NCI-H187 (cell line): ENCODE data around the gene FGGY.
"Not testable (repeated sequence)": the region's sequence is repeated elsewhere in the genome, so short reads cannot be mapped to it uniquely, and the experiment has no call there.

Experiments used
- DNase-seq, 2 experiments: peaks; one replicate each; lab custom pipeline; 2025; lab: John Stamatoyannopoulos, UW

The FGGY gene

GRCh38 chr1:59296358-59297256 is at the start of gene FGGY:
Gene FGGY, plus strand, starts transcription at chr1:59297094. Its CDS starts 24,456 bp downstream, at chr1:59321550.
- DNase-seq, result peak; percentile 72 to 81

- DNase-seq, result no peak
Observed at GRCh38 chr1:59248758-59249157, 48.1 kb upstream of the FGGY start.

GRCh38 chr1:59249396-59250137 is 47.3 kb upstream of the FGGY start:
- DNase-seq, result no peak

GRCh38 chr1:59251061-59251460 is 45.8 kb upstream of the FGGY start:
- not testable (repeated sequence) for DNase-seq

- not testable (repeated sequence) for DNase-seq
Observed at GRCh38 chr1:59256429-59256828, 40.5 kb upstream of the FGGY start.

- DNase-seq, result no peak
Observed at GRCh38 chr1:59258412-59259032, 38.4 kb upstream of the FGGY start.

GRCh38 chr1:59261537-59261936 is 35.4 kb upstream of the FGGY start:
- no peak for DNase-seq

- no peak for DNase-seq
Observed at GRCh38 chr1:59262631-59263030, 34.3 kb upstream of the FGGY start.

- DNase-seq, result no peak
Observed at GRCh38 chr1:59263111-59263510, 33.8 kb upstream of the FGGY start.

- no peak for DNase-seq
Observed at GRCh38 chr1:59265622-59266021, 31.3 kb upstream of the FGGY start.

- DNase-seq, result no peak
Observed at GRCh38 chr1:59266180-59266926, 30.5 kb upstream of the FGGY start.

- DNase-seq, result no peak
Observed at GRCh38 chr1:59266927-59267293, 30.0 kb upstream of the FGGY start.

- no peak for DNase-seq
Observed at GRCh38 chr1:59268406-59268805, 28.5 kb upstream of the FGGY start.

GRCh38 chr1:59271561-59272260 is 25.2 kb upstream of the FGGY start:
- no peak for DNase-seq

GRCh38 chr1:59272507-59272906 is 24.4 kb upstream of the FGGY start:
- no peak for DNase-seq

GRCh38 chr1:59276439-59276851 is 20.4 kb upstream of the FGGY start:
- no peak for DNase-seq

- DNase-seq, result no peak
Observed at GRCh38 chr1:59278780-59279354, 18.0 kb upstream of the FGGY start.

- DNase-seq, result no peak
Observed at GRCh38 chr1:59279645-59280044, 17.2 kb upstream of the FGGY start.

- DNase-seq, result no peak
Observed at GRCh38 chr1:59282951-59283350, 13.9 kb upstream of the FGGY start.

- DNase-seq, result no peak
Observed at GRCh38 chr1:59285691-59286090, 11.2 kb upstream of the FGGY start.

GRCh38 chr1:59288046-59288445 is 8.8 kb upstream of the FGGY start:
- no peak for DNase-seq
